ENCODE data around the gene PTPRN2.

- TF ChIP-seq POLR2A (IDR thresholded peaks at IDR 0.05) (no peak), CTCF (IDR thresholded peaks at IDR 0.05) (no peak), EP300 (IDR thresholded peaks at IDR 0.05) (no peak)
These were observed 526.5 kb downstream of the PTPRN2 start for GRCh38 chr7:158061026-158061630.
